ENCODE measurements around the gene ERC1. TPM values are rescaled to one million over a fixed set of nuclear protein-coding genes. Genes with fewer than 3 reads are reported as not detected.
"Not testable (repeated sequence)": the region's sequence is repeated elsewhere in the genome, so short reads cannot be mapped to it uniquely, and the experiment has no call there.

The ERC1 gene
- total and polyA plus RNA-seq, 4 donors: 7.4 to 78.2 (median 39.8) TPM

GRCh38 chr12:1050059-1050707 is 59.2 kb downstream of the ERC1 start:
- peak in 1 of 3 donors; percentile 23 for DNase-seq
- Histone ChIP-seq H3K4me1 (ENCODE audit: control insufficient read depth in 5 of 5, insufficient read depth in 5 of 5, low read length in 5 of 5) (peaks cover 0 to 19% (median 6%) of the 10 kb centered on the region in 5 donors), H3K9ac (ENCODE audit: insufficient read depth in 1 of 2, low read length in 2 of 2) (no peak overlapping the region), H3K9me3 (ENCODE audit: control insufficient read depth in 4 of 4, insufficient read depth in 3 of 4, low read length in 3 of 4) (no peaks in the 10 kb centered on the region), H3K27ac (ENCODE audit: low read depth in 1 of 2, low read length in 1 of 2) (no peak overlapping the region), H3K36me3 (ENCODE audit: control insufficient read depth in 4 of 4, insufficient read depth in 4 of 4, low read length in 4 of 4) (peaks cover 0 to 1% (median 0%) of the 10 kb centered on the region in 4 donors), H3K4me3 (no peak overlapping the region), H3K27me3 (ENCODE audit: control insufficient read depth in 3 of 3, insufficient read depth in 3 of 3, low read length in 2 of 3) (no peaks in the 10 kb centered on the region)
- 51 to 54% methylated on average over 4 of the region's 4 CpGs for WGBS, 2 donors
- no peak for TF ChIP-seq CTCF (IDR thresholded peaks at IDR 0.05; ENCODE audit: control extremely low read depth, extremely low read depth)
- no peak for ATAC-seq (ENCODE audit: insufficient read depth, low FRiP score)

- H3K9me3 ChIP-seq (ENCODE audit: control insufficient read depth in 4 of 4, insufficient read depth in 3 of 4, low read length in 3 of 4); H3K9ac ChIP-seq (ENCODE audit: insufficient read depth in 1 of 2, low read length in 2 of 2); ATAC-seq (ENCODE audit: insufficient read depth, low FRiP score); H3K4me3 ChIP-seq; H3K27ac ChIP-seq (ENCODE audit: low read depth in 1 of 2, low read length in 1 of 2); DNase-seq; H3K27me3 ChIP-seq (ENCODE audit: control insufficient read depth in 3 of 3, insufficient read depth in 3 of 3, low read length in 2 of 3); H3K36me3 ChIP-seq (ENCODE audit: control insufficient read depth in 4 of 4, insufficient read depth in 4 of 4, low read length in 4 of 4): not testable (repeated sequence)
- H3K4me1 ChIP-seq (ENCODE audit: control insufficient read depth in 5 of 5, insufficient read depth in 5 of 5, low read length in 5 of 5): peaks cover 0 to 19% (median 4%) of the 10 kb centered on the region in 5 donors
- 86 to 94% methylated on average over 8 of the region's 8 CpGs for WGBS, 2 donors
These were observed 60.6 kb downstream of the ERC1 start for GRCh38 chr12:1051672-1052071.

GRCh38 chr12:1053690-1054089 is 62.7 kb downstream of the ERC1 start:
- Histone ChIP-seq H3K9me3 (ENCODE audit: control insufficient read depth in 4 of 4, insufficient read depth in 3 of 4, low read length in 3 of 4) (peaks cover 0 to 5% (median 0%) of the 10 kb centered on the region in 4 donors), H3K36me3 (ENCODE audit: control insufficient read depth in 4 of 4, insufficient read depth in 4 of 4, low read length in 4 of 4) (peaks cover 0 to 1% (median 0%) of the 10 kb centered on the region in 4 donors), H3K9ac (ENCODE audit: insufficient read depth in 1 of 2, low read length in 2 of 2) (no peak overlapping the region), H3K4me3 (no peak overlapping the region), H3K4me1 (ENCODE audit: control insufficient read depth in 5 of 5, insufficient read depth in 5 of 5, low read length in 5 of 5) (peaks cover 0 to 17% (median 3%) of the 10 kb centered on the region in 5 donors), H3K27ac (ENCODE audit: low read depth in 1 of 2, low read length in 1 of 2) (no peak overlapping the region), H3K27me3 (ENCODE audit: control insufficient read depth in 3 of 3, insufficient read depth in 3 of 3, low read length in 2 of 3) (no peaks in the 10 kb centered on the region)
- ATAC-seq (ENCODE audit: insufficient read depth, low FRiP score) (no peak), DNase-seq (no peak)
- no peak for TF ChIP-seq CTCF (IDR thresholded peaks at IDR 0.05; ENCODE audit: control extremely low read depth, extremely low read depth)

- Histone ChIP-seq H3K36me3 (ENCODE audit: control insufficient read depth in 4 of 4, insufficient read depth in 4 of 4, low read length in 4 of 4) (peaks cover 0 to 1% (median 0%) of the 10 kb centered on the region in 4 donors), H3K27ac (ENCODE audit: low read depth in 1 of 2, low read length in 1 of 2) (no peak overlapping the region), H3K4me3 (no peak overlapping the region), H3K4me1 (ENCODE audit: control insufficient read depth in 5 of 5, insufficient read depth in 5 of 5, low read length in 5 of 5) (peaks cover 0 to 11% (median 3%) of the 10 kb centered on the region in 5 donors), H3K27me3 (ENCODE audit: control insufficient read depth in 3 of 3, insufficient read depth in 3 of 3, low read length in 2 of 3) (no peaks in the 10 kb centered on the region), H3K9me3 (ENCODE audit: control insufficient read depth in 4 of 4, insufficient read depth in 3 of 4, low read length in 3 of 4) (peaks cover 0 to 5% (median under 1%) of the 10 kb centered on the region in 4 donors), H3K9ac (ENCODE audit: insufficient read depth in 1 of 2, low read length in 2 of 2) (peak overlapping the region in 1 of 2 donors; percentile 49)
- DNase-seq: peak in 1 of 3 donors; percentile 34
- TF ChIP-seq CTCF (IDR thresholded peaks at IDR 0.05; ENCODE audit: control extremely low read depth, extremely low read depth): no peak
- WGBS, 2 donors: 74 to 84% methylated on average over 6 of the region's 6 CpGs
- ATAC-seq (ENCODE audit: insufficient read depth, low FRiP score): no peak
These were observed 63.3 kb downstream of the ERC1 start for GRCh38 chr12:1054117-1054870.

Measured in lung (tissue), 12 donors.